HG02571 (cell line): Measurements from ENCODE around the gene DDX31.
"Not testable (repeated sequence)": the region's sequence is repeated elsewhere in the genome, so short reads cannot be mapped to it uniquely, and the experiment has no call there.

ENCODE experiments used
- ATAC-seq: cut with Tn5 transposase; IDR thresholded peaks from one replicate; pipeline ENCODE4 v1.9.1; 2021; ENCODE audit warnings: mild to moderate bottlenecking, moderate library complexity; ENCODE audit not compliant: unreplicated experiment

The DDX31 gene

DNA sequence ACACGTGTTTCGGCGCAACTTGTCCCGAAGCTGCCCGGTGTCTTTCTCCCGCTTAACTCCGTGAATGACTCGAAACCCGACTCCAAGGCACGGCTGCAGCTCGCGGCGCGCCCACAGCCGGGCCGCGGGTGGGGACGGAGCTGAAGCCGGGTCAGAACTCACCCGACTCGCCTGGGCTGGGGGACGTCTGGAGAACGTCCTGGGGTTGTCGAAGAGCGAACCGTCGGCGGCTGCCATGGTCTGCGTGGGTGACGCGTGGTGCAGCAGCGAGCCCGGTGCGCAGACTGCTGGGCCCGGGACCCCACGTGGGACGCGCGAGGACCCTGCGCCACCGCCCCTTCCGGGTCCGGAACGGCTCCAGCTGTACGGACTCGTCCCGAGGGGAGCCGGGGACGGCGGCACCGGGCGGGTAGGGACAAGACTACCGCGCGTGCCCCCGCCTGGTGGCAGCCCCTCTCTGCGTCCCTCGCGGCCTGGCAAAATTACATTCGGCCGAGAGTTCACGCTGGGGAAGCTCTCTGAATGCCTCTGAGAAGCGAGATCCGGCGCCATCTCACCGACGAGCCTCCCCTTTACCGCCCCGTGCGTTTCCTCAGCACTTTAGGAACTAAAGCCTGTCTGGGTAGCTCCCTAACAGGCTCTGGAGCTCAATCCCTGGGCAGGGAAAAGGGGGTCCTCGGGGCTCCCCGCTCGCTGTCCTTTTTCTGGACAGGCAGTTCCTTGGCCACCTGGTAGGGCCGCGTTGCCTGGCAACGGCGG lies at the start of gene DDX31:
TSS of gene DDX31 (minus strand) at position 286 of the 759 bp plus-strand sequence. CDS start at position 237, 49 bp downstream.
- peak; percentile 73 for ATAC-seq

DNA sequence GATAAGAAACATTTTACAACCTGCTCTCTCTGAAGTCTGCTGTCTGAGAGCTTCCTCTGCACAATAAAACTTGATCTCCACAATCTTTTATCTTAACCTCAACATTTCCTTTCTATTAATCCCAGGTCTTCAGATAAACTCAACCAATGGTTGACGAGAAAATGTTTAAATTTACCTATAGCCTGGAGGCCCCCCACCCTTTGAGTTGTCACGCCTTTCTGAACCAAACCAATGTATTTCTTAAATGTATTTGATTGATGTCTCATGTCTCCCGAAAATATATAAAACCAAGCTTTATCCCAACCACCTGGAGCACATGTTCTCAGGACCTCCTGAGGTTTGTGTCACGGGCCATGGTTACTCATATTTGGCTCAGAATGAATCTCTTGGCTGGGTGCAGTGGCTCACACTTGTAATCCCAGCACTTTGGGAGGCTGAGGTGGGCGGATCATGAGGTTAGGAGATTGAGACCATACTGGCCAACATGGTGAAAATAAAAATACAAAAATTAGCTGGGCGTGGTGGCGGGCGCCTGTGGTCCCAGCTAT lies 48.7 kb upstream of the DDX31 start:
- not testable (repeated sequence) for ATAC-seq

DNA sequence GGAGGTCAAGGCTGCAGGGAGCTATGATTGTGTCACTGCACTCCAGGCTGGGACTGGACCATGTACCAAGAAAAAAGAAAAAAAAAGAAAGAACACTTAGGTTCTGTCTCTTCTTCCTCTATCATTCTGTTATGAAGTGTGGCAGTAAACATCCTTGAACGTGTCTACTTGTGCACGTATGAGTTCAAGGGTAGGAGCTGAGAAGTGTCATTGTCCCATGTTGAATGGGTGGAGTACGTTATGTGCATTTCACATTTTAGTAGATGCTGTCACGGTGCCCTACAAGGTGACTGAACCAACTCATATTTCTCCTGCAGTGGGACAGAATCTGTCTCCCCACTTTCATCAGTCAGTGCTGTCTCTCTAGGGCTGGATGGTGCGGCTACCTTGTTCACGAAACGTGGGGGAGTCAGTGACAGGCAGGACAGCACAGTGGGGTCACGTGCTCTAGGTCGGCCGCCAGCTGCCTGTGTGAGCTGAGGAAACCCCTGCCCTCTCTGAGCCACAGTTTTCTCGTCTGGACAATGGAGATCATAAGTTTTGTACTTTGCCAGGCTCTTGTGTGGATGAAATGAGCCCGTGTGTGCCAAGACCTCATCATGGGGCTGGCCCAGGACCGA lies 47.7 kb upstream of the DDX31 start:
- ATAC-seq: no peak

DNA sequence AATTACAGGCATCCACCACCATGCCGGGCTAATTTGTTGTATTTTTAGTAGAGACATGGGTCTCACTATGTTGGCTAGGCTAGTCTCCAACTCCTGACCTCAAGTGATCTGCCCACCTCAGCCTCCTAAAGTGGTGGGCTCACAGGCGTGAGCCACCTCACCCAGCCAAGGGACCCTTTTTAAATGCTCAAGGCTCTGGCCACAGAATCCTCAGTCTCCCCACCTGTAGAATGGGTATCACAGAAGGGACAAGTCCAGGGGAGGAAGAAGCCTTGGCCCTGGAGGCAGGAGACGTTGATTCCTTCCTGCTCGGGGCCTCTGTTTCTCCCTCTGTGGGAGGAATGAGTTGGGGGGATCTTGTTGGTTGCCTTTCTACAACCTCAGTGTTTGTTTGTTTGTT lies 46.2 kb upstream of the DDX31 start:
- no peak for ATAC-seq

DNA sequence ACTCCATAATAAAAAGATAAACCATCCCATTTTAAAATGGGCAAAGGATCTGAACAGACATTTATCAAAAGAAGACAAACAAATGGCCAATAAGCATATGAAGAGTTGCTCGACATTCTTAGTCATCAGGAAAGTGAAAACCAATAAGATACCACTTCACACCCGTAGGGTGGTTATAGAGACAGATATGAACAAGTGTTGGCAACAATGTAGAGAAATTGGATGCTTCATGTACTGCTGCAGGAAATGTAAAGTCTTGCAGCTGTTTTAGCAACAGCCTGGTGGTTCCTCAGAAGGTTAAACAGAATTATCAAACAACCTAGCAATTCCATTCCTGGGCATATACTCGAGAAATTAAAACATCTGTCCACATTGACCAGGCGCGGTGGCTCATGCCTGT lies 43.0 kb upstream of the DDX31 start:
- no peak for ATAC-seq

DNA sequence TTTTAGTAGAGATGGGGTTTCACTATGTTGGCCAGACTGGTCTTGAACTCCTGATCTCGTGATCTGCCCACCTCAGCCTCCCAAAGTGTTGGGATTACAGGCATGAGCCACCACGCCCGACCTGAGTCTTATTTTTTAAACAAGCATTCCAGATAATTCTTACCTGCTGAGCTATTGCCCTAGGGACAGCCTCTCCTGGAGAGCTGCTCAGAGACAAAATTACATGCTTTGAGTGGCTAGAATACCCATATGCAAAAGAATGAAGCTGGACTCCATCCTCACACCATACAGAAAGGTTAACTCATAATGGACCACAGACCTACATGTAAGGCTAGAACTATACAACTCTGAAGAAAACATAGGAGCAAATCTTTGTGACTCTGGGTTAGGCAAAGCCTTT lies 42.1 kb upstream of the DDX31 start:
- no peak for ATAC-seq

DNA sequence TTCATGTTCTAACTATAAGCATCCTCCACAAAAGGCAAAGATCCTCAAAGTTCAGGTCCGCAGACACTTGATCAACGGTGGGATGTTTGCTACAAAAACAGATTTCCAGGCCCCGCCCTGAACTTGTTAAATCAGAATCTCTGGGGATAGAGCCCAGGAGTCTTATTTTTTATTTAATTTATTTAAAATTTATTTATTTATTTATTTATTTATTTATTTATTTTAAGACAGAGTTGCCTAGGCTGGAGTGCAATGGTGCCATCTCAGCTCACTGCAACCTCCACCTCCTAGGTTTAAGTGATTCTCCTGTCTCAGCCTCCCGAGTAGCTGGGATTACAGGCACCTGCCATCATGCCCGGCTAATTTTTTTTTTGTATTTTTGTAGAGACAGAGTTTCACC lies 41.4 kb upstream of the DDX31 start:
- ATAC-seq: not testable (repeated sequence)

DNA sequence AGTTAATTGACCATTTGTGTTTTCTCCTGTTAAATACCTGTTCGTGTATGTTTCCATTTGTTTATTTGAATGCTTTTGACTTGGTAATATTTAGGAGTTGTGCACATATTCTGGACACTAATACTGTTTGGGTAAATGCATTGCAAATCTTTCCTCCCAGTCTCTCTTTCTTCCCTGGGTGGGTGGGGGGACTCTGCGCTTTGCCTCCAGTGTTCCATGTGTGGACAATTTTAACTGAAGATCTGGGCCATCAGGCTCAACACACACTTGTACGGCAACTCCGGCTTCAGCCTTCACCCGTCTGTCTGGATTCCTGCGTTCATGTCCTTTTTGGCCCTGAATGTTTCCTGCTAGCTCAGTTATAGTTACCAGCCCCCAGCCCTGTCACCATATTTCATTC lies 40.5 kb upstream of the DDX31 start:
- no peak for ATAC-seq

DNA sequence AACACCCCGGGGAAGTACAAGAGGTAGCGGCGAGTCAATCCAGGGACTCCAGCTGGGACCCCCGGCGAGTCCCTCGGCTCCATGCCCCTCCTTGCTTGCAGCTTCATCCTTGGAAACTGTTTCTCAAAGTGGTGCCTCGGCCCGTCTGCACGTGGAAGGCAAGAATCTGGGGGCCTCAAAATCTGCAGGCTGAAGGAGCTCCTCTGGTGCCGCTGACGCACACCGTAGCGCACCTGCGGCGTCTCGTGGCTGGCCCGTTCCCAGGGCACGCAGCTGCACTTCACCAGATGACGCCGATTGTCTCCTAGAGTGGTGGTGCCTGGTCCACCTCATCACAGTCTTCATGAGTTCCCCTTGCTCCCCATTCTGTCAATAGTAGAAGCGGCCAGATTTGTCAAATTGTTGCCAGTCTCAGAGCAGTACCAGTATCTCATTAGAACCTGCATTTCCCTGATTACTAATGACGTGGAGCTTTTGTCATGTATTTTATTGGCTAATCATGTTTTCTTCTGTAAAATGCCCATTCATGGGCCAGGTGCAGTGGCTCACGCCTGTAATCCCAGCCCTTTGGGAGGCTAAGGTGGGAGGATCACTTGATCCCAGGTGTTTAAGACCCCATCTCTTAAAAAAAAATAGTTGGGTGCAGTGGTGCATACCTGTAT lies 39.1 kb upstream of the DDX31 start:
- ATAC-seq: no peak

DNA sequence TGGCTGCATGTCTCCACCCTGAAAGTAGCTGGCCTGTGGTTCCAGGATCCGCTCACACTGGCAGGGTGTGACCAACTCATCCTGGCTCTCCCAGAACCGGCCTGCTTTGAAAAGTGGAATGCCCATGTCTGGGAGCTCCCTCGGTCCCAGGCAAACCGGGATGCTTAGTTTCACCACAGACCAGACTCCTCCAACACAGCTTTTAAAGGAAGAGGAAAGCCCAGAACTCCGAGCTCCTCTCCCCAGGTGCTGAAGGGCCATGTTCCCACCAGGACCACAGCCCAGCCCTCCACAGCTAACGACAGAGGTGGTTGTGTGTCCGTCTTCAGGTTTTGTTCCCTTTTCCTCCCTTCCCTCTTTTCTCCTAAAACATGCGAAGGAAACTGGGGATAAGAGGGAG lies 38.5 kb upstream of the DDX31 start:
- ATAC-seq: no peak

DNA sequence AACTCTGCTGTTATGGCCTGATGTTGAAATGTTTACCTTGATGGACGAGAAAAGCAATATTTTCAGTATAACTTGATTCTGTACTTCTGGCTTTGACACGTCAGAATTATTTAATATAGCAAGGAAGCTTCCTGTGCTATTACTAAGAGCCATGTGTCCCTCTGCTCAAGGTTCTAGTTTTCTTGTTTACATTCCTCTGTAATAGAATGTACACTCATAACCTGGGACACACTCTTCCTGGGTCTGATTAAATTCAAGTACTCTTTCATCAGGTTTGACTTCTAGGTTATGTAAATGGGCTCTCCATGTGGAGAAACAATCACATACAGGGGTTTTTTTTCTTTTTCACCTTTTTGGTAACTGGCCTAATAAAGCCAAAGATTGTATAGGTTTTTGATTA lies 33.6 kb upstream of the DDX31 start:
- ATAC-seq: no peak

DNA sequence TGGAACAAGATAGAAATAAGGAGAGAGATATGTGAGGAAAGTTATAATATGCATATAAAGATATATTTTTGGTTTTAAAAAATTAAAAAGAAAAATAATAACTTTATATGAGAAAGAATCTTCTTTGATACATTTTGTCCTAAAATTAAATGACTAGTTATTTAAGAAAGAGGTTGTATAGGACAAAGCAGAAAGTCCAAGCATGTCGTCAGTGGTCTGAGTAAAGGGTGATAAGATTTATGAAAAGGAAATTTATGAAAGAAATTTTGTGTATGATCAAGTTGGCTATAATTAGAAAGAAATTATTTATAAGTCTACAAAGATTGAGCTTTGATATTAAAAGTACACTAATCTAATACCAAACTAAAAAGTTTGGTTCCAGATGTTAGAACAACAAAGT lies 32.5 kb upstream of the DDX31 start:
- no peak for ATAC-seq

DNA sequence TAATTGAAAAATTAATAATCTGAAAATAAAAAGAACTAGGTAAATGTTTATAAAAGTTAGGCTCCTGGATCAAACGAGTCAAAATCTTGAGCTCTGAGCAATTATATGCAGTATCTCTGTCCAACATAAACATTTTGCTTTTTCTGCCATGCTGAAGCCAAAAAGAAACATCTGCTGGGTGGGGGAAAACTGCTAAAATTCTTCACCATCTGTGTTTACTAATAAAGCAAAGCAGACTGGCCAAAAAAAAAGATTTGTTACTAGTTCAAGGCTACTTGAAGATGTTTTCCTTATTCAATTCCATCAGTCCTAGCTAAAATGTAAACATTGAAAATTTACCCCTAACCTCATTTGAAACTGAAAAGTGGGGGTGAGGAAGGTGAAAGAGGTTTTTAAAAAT lies 30.2 kb upstream of the DDX31 start:
- ATAC-seq: no peak

DNA sequence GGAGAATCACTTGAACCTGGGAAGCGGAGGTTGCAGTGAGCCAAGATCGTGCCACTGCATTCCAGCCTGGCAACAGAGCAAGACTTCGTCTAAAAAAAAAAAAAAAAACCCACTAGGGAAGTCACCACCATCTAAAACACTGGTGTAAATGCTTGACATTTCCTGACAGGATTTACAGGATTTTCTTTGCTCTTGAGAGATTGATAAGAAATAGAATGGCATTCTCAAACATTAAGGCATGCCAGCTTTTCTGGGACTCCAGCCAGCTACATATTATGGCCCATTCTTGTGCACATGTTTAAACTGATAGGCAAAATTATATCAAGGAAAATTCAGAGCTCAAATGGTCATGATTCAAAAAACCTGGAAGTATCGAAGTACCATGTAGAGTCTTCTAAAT lies 29.2 kb upstream of the DDX31 start:
- no peak for ATAC-seq

DNA sequence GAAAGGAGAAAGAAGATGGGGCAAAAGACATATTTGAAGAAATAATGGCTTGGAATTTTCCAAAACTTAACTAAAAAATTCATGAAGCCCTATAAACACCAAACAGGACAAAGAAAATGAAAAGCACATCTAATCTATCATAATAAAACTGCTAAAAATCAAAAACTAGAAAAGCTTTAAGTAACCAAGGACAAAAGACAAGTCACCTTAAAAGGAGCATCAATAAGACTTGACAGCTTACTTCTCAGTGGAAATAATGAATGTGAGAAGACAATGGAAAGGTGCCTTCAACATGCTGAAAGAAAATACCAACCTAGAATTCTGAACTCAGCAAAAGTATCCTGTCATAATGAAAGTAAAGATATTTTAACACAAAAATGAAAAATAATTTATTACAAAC lies 27.4 kb upstream of the DDX31 start:
- ATAC-seq: no peak

DNA sequence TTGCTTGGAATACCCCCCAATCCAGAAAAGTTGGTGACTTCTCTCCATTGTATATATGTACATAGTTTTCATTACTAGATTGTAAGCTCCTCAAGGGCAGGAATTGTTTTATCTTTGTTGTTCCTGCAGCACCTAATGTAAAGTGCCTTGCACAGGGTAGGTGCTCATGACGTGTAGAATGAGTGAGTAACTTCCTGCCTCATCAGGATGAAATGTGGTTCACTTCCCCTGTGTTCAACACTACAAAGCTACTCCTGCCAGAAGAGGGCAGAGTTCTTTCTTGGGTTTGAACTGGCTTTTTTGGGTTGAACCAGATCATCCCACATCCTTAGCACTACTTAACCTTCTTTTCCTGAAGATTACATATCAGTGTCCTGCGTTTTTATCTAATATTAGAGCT lies 24.4 kb upstream of the DDX31 start:
- ATAC-seq: no peak

DNA sequence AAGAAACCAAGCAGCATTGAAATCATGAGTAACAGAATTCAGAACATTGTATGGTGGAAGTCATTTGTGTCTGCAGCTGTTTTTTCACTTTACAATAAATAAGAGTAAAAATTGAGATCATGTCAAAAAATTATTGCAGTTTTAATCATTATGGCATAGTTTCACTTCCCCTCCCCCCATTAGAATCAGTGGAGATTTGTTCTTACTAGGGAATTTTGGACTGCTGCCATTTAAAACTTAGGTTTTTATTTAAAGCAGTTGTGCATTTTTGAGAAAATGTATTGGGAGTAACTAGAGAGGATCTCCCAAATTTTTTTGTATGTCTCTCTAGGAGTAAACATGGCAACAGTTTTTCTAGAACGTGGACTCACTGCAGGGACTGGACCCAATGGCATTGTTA lies 20.9 kb upstream of the DDX31 start:
- ATAC-seq: no peak

DNA sequence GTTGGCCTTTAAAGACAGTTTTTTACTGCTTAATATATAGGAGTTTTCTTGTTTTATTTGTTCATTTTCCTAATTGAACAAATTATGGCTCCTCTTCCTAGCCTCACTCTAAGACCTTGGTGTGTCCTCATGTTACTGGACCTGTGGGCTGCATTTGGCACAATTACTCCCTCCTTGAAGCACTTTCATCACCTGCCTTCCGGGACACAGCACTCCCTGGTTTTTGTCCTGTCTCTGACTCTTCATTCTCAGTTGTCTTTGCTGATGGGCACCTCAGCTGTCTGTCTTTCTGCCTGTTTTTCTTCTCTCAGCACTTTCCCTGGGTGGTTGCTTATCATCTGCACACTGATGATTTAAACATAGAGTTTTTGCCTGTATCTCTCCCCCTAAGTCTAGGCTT lies 14.1 kb upstream of the DDX31 start:
- ATAC-seq: no peak

DNA sequence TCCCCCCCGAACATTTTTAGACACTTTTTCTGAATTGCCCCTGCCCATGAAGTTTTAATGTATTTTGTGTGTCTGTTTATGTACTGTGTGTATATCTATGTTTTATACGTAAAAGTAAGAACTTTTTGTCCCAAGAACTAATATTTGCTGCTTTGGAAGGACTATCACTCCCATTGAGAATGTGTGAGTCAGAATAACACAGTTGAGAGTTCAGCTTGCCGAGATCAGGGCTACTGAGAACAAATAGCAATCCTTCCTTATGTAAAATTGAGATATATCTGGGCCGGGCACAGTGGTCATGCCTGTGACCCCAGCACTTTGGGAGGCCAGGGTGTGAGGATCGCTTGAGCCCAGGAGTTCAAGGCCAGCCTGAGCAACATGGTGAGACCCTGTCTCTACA lies 11.8 kb upstream of the DDX31 start:
- no peak for ATAC-seq

DNA sequence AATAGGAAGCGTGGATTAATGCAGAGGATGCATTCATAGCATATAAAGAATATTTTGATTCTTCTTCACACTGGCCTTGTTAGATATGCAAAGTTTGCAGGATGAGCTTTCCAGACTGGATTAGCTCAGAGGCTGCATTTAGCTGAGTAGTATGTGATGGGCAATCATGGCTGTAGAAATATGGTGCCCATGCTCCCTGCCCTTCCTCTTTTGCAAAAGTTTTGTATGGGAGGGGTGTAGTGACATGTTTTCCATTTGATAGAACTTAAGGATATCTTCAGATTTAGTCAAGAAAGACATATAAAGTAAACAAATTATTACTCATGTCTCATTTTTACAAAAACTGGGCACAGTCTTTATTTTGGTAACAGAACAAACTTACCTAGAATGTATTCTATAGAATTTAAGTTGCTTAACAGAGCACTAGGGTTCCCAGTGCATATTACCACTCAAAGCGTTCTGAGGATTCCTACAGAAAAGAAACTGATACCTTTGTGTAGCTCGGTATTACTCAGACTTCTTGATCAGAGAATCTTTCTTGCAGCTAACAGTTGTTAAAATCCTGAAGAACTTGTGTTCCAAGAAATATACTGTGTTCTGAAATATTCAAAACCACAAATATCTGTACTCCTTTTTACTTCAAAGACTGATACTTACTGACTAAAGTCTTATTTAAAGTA lies 10.3 kb upstream of the DDX31 start:
- ATAC-seq: no peak

DNA sequence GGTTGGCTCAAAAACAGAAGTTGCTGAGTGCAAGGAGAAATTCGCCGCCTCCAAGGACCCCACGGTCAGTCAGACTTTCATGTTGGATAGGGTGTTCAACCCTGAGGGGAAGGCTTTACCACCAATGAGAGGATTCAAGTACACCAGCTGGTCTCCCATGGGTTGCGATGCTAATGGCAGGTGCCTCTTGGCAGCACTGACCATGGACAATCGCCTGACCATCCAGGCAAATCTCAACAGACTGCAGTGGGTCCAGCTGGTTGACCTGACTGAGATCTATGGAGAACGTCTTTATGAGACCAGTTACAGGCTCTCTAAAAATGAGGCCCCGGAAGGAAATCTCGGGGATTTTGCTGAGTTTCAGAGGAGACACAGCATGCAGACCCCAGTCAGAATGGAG lies 8.2 kb upstream of the DDX31 start:
- no peak for ATAC-seq
